Activated CD8-positive, alpha-beta memory T cell treated with anti-CD3 and anti-CD28 coated beads for 48 hours (primary cell): ENCODE measurements around the gene PLCB2.
A peak's percentile ranks its signal among the peaks of the same experiment; 100 is the strongest.

Experiments used
- DNase-seq, 3 experiments: peaks; one replicate each; pipeline ENCODE4 v3.0.0-alpha.2; 2020; ENCODE audit warnings: low read depth in 2 of 3, low spot score in 2 of 3

PLCB2 gene

GRCh38 chr15:40307421-40308211 is at the start of gene PLCB2:
PLCB2 (minus strand) TSS chr15:40307935; CDS start chr15:40307672, 263 bp downstream.
- DNase-seq = peak in 2 of 3 experiments; percentile 42 to 45

GRCh38 chr15:40357246-40357645 is 49.5 kb upstream of the PLCB2 start:
- DNase-seq = no peak

DNA sequence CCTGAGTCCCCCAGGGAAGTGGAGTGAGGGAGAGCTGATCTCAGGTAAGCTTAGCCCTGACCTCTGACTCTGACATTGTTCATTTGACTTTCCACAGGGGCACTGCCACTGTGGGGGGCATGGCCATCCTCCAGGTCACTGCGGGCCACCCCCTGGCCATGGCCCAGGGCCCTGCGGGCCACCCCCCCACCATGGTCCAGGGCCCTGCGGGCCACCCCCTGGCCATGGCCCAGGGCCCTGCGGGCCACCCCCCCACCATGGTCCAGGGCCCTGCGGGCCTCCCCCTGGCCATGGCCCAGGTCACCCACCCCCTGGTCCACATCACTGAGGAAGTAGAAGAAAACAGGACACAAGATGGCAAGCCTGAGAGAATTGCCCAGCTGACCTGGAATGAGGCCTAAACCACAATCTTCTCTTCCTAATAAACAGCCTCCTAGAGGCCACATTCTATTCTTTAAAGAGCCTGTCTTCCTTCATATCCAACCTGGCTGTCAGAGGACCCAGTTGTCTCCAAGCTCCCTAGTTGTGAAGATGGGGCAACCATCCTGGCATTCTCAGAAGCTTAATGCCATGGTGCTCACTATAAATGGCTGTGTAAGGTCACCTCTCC is 48.3 kb upstream of the PLCB2 start:
- DNase-seq = no peak

- no peak for DNase-seq
Observed at GRCh38 chr15:40354408-40355171, 46.9 kb upstream of the PLCB2 start.

DNA sequence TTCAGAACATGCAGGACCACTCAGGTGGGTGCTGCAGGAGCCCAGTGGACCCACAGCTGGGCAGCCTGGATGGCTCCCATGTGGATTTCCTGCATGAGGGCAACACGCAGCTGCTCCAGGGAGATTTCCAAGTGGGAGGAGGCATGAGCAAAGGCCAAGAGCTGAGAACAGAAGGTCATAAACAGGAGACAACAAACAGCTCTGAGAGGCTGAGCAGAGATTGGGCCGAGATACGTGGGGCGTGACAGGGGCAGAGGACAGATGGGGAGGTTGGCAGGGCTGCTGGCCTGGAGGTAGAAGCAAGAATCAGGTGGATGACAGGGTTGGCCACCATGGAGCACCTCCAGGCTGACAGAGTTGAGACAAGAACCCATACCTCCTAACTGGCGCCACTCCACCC is 46.0 kb upstream of the PLCB2 start:
- no peak for DNase-seq

GRCh38 chr15:40352281-40352901 is 44.7 kb upstream of the PLCB2 start:
- DNase-seq = no peak

- no peak for DNase-seq
Observed at GRCh38 chr15:40349163-40349562, 41.4 kb upstream of the PLCB2 start.

DNA sequence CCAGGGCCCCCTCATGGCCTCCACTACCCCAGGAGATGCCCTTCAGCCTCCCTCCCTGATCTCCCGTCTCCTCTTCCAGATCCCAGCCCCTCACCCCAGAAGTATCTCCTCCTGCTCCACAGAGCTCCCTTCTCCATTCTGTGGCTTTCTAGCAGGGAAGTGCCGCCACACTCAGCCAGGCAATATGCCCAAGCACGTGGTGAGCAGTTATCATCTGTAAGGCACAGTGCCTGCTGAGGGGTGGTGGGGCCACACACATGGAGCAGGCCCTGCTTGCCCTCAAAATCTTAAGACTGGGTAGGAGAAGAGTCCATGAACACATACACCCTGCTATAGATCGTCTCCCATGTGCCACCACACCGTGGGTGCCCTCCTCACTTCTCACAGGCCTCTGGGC is 40.7 kb upstream of the PLCB2 start:
- DNase-seq = no peak

- no peak for DNase-seq
Observed at GRCh38 chr15:40347559-40348473, 40.1 kb upstream of the PLCB2 start.

- DNase-seq = no peak
Observed at GRCh38 chr15:40346579-40347558, 39.1 kb upstream of the PLCB2 start.

DNA sequence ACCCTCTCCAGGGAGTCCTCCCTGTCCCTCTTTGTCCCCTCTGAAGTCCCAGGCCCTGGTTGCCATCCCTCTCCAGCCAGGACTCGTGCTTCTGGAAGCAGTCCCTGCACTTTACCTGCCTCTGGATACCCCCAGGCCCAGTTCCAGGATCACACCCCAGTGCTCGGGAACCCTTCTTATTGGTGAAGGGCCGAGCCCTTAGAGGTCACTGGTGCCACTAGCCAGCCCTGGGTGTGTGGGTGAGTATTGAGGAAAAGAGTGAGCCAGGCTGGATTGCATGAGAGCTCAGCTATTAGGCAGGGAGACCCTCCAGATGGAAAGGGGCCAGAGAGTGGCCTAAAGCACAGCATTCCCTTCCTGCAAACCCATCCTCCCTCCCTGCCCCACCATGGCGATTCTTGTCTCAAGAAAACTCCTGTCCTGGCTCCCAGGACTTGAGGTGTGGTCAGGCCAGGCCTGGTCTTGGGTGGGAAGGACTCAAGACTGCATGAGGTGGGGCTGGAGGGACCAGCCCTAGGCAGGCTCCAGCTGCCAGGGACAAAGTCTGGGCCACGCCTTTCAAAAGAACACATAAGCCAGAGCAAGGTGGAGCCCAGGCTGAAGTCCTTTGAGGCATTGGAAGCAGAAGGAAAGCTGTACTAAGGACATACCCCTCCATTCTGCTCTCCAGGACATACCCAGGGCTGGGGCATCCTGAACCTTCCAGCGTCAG is 38.3 kb upstream of the PLCB2 start:
- no peak for DNase-seq

- DNase-seq = no peak
Observed at GRCh38 chr15:40345225-40345866, 37.6 kb upstream of the PLCB2 start.

- peak in 1 of 3 experiments; percentile 44 for DNase-seq
Observed at GRCh38 chr15:40344631-40345120, 36.9 kb upstream of the PLCB2 start.

DNA sequence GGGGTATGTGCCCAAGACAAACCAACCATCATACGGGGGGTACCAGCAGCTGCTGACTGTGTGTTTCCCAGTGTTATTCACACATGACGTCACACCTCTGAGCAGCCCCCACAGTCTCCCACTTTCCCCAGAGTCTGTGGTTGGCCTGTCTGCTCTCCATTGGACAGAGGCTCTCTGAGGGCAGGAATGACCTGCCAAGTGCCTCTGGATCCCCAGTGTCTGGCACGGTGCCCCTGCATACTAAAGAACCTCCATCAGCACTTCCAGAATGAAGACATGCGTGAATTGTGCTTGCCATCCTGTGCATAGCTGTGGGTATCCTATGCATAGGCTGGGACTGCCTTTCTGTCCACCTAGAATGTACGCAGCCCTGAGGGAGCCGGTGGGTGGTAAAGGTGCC is 36.5 kb upstream of the PLCB2 start:
- DNase-seq = no peak

- DNase-seq = no peak
Observed at GRCh38 chr15:40343512-40343911, 35.8 kb upstream of the PLCB2 start.

DNA sequence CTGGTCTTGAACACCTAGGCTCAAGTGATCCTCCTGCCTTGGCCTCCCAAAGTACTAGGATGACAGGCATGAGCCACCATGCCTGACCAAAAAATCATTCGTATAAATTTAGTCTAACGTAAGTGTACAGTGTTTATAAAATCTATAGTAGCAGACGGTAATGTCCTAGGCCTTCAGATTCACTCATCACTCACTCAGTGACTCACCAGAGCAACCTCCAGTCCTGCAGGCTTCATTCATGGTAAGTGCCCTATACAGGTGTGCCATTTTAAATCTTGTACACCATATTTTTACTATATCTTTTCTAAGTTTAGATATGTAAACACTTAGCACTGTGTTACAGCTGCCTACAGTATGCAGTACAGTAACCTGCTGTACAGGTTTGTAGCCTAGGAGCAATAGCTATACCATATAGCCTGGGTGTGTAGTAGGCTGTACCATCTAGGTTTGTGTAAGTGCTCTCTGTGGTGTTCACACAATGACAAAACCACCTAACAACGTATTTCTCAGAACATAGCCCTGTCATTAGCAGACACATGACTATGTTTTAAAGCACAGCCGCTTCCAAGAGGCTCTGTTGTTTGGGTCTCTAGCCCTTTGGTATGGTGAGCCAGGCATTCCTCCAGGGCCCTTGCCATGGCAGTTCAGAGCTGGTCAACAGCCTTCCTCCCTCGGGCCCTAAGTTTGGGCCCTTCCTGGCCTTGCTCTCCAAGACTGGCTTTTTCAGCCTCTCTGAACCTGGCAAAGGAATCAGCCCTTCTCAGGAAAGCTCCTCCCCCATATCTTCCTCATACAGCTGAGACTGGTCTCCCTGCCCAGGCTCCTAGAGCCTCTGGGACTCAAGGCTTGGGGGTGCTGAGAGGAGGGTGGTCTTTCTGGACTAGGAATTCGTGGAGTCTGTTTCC is 34.9 kb upstream of the PLCB2 start:
- no peak for DNase-seq
